Omental fat pad (tissue), 4 donors: Measurements from ENCODE around the gene RFX7. TPM values are rescaled to one million over a fixed set of nuclear protein-coding genes. Genes with fewer than 3 reads are reported as not detected.
A peak's percentile ranks its signal among the peaks of the same experiment; 100 is the strongest.

Experiments
- ATAC-seq: fragments of 150-250 bp; one replicate; pipeline ENCODE4 v1.9.1; 2016; ENCODE audit warnings: mild to moderate bottlenecking, moderate library complexity; ENCODE audit not compliant: low FRiP score
- DNase-seq: peaks from one replicate; pipeline ENCODE4 v3.0.0-alpha.2; 2019; ENCODE audit warnings: low spot score
- total RNA-seq, 4 donors: library from RNA; depleted of rRNA; stranded (reverse); fragments of >200 nt; gene quantifications; one replicate each; pipeline ENCODE4 v1.1.0, GENCODE V29; 2016
- TF ChIP-seq, protein P1 (sequence below), 3 donors: fragments of 450-650 bp; IDR thresholded peaks; one replicate each; pipeline ENCODE4 v1.5.1; 2016 to 2017; ENCODE audit warnings: antibody characterized with exemption in 3 of 3, mild to moderate bottlenecking in 3 of 3, moderate library complexity in 2 of 3

RFX7 gene
- total RNA-seq, 4 donors from 2014 or later, result 5.3 to 12.9 (median 7.7) TPM

DNA sequence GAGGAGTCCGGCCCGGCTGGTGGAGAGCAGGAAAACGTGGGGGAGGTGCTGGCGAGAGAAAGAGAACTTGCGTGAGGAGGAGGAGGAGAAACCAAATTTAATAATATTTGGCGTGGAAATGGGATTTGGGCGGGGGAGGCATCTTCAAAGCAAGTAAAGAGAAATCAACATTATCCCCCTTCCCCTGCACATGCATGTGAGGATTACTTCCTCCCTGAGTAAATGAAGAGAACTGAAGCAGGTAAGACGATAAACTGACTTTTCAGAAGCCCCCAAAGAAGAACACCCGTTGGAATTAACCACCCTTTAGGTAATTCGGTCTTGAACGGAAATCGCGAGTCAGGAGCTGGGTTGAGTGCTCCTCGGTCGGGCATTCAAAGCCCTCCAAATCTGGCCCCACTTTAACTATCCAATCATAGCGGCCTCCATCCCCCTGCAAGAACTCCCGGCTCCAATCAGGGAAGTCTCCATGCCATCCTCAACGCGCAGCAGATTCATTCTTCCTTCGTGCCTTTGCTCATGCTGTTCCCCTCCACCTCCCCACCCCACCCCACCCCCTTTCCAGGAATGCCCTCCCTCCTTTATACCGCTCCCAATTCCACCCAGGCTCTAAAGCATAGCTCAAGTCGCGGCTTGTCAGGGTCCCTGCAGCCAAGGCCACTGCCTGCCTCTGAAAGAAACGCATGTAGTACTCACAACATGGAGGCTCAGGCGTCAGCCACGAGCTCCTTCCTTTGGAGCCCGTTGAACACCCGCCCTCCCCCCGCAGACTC lies 545 bp upstream of the RFX7 start:
- peak; percentile 69 for ATAC-seq
- TF ChIP-seq, protein P1, sequence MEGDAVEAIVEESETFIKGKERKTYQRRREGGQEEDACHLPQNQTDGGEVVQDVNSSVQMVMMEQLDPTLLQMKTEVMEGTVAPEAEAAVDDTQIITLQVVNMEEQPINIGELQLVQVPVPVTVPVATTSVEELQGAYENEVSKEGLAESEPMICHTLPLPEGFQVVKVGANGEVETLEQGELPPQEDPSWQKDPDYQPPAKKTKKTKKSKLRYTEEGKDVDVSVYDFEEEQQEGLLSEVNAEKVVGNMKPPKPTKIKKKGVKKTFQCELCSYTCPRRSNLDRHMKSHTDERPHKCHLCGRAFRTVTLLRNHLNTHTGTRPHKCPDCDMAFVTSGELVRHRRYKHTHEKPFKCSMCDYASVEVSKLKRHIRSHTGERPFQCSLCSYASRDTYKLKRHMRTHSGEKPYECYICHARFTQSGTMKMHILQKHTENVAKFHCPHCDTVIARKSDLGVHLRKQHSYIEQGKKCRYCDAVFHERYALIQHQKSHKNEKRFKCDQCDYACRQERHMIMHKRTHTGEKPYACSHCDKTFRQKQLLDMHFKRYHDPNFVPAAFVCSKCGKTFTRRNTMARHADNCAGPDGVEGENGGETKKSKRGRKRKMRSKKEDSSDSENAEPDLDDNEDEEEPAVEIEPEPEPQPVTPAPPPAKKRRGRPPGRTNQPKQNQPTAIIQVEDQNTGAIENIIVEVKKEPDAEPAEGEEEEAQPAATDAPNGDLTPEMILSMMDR (IDR thresholded peaks at IDR 0.05), result no peak
- peak; percentile 22 for DNase-seq

DNA sequence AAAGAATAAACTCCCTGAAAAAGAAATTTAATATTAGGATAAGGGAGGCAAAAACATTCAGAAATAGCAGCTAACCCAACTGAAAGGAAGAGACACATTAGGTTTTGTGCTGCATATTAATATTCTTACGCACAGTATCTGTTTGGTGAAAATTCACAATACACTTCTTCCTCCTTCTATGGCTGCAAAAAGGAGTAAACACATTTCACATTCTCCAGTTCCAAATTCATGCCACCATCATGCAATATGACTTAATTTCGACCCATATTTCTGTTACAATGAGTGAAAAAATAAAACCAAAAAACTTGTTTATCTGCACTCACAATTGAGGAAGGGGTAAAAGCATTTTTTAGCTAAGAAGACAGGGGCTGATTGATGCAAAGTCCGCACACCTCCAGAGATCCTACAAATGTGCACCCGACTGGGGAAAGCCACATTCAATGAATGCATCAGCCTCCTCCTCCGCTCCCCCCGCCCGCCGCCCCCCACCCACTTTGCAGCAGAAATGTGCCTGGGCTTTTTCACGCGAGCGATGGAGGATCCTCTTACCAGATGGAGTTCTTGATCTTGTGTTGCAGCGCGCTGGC lies 1.0 kb downstream of the RFX7 start:
- DNase-seq, result no peak
- no peak for ATAC-seq
- TF ChIP-seq, protein P1 (IDR thresholded peaks at IDR 0.05), result no peak

- TF ChIP-seq, protein P1 (IDR thresholded peaks at IDR 0.05), result no peak
- DNase-seq (no peak), ATAC-seq (no peak)
Measured at GRCh38 chr15:56241374-56242105, 2.1 kb downstream of the RFX7 start.

- ATAC-seq (no peak), DNase-seq (no peak)
- TF ChIP-seq, protein P1 (IDR thresholded peaks at IDR 0.05), result no peak
Measured at GRCh38 chr15:56240390-56240789, 3.3 kb downstream of the RFX7 start.

- DNase-seq, result no peak
- ATAC-seq, result no peak
- TF ChIP-seq, protein P1 (IDR thresholded peaks at IDR 0.05), result no peak
Measured at GRCh38 chr15:56236197-56236596, 7.5 kb downstream of the RFX7 start.

- DNase-seq, result no peak
- TF ChIP-seq, protein P1 (IDR thresholded peaks at IDR 0.05), result no peak
- no peak for ATAC-seq
Measured at GRCh38 chr15:56234804-56235203, 8.9 kb downstream of the RFX7 start.
